GM19395 (cell line): ENCODE data around the gene DUSP10.
A peak's percentile ranks its signal among the peaks of the same experiment; 100 is the strongest.

Experiments used
- ATAC-seq: cut with Tn5 transposase; IDR thresholded peaks from one replicate; pipeline ENCODE4 v1.9.1; 2021; ENCODE audit warnings: mild to moderate bottlenecking, moderate library complexity; ENCODE audit not compliant: unreplicated experiment

The DUSP10 gene

GRCh38 chr1:221741703-221742554 lies at the start of gene DUSP10:
Gene DUSP10 (minus strand): TSS chr1:221742089. CDS start chr1:221739744, 2,345 bp downstream.
- peak; percentile 86 for ATAC-seq

GRCh38 chr1:221788466-221788865 lies 46.6 kb upstream of the DUSP10 start:
- no peak for ATAC-seq

- no peak for ATAC-seq
Measured at GRCh38 chr1:221786647-221787046, 44.8 kb upstream of the DUSP10 start.

GRCh38 chr1:221783936-221784335 lies 42.0 kb upstream of the DUSP10 start:
- ATAC-seq = no peak

GRCh38 chr1:221783437-221783836 lies 41.5 kb upstream of the DUSP10 start:
- ATAC-seq = no peak

GRCh38 chr1:221782970-221783369 lies 41.1 kb upstream of the DUSP10 start:
- no peak for ATAC-seq

- ATAC-seq = no peak
Measured at GRCh38 chr1:221782477-221782876, 40.6 kb upstream of the DUSP10 start.

GRCh38 chr1:221781102-221781755 lies 39.3 kb upstream of the DUSP10 start:
- no peak for ATAC-seq

GRCh38 chr1:221780175-221780574 lies 38.3 kb upstream of the DUSP10 start:
- no peak for ATAC-seq

- ATAC-seq = no peak
Measured at GRCh38 chr1:221779771-221780170, 37.9 kb upstream of the DUSP10 start.

- peak; percentile 35 for ATAC-seq
Measured at GRCh38 chr1:221778535-221779142, 36.8 kb upstream of the DUSP10 start.

GRCh38 chr1:221778125-221778524 lies 36.2 kb upstream of the DUSP10 start:
- ATAC-seq = peak; percentile 38

- ATAC-seq = peak; percentile 69
Measured at GRCh38 chr1:221777431-221778072, 35.7 kb upstream of the DUSP10 start.

- peak; percentile 44 for ATAC-seq
Measured at GRCh38 chr1:221776495-221777301, 34.8 kb upstream of the DUSP10 start.

GRCh38 chr1:221775206-221775605 lies 33.3 kb upstream of the DUSP10 start:
- no peak for ATAC-seq

GRCh38 chr1:221774054-221774842 lies 32.4 kb upstream of the DUSP10 start:
- ATAC-seq = no peak

- no peak for ATAC-seq
Measured at GRCh38 chr1:221773383-221773782, 31.5 kb upstream of the DUSP10 start.

- no peak for ATAC-seq
Measured at GRCh38 chr1:221772117-221772516, 30.2 kb upstream of the DUSP10 start.

- ATAC-seq = no peak
Measured at GRCh38 chr1:221768444-221769066, 26.7 kb upstream of the DUSP10 start.
